Measurements from ENCODE around the gene DOC2A.
"Not testable (repeated sequence)": the region's sequence is repeated elsewhere in the genome, so short reads cannot be mapped to it uniquely, and the experiment has no call there.

DOC2A gene

GRCh38 chr16:30010844-30011713 lies at the start of gene DOC2A:
Gene DOC2A, minus strand, starts transcription at chr16:30011027. Its CDS starts 805 bp downstream, at chr16:30010222.
- DNase-seq (ENCODE audit: low read depth in 3 of 3, low spot score in 1 of 3), result peak in 1 of 3 donors; percentile 19

GRCh38 chr16:30060346-30060745 lies 49.5 kb upstream of the DOC2A start:
- no peak for DNase-seq (ENCODE audit: low read depth in 3 of 3, low spot score in 1 of 3)

DNA sequence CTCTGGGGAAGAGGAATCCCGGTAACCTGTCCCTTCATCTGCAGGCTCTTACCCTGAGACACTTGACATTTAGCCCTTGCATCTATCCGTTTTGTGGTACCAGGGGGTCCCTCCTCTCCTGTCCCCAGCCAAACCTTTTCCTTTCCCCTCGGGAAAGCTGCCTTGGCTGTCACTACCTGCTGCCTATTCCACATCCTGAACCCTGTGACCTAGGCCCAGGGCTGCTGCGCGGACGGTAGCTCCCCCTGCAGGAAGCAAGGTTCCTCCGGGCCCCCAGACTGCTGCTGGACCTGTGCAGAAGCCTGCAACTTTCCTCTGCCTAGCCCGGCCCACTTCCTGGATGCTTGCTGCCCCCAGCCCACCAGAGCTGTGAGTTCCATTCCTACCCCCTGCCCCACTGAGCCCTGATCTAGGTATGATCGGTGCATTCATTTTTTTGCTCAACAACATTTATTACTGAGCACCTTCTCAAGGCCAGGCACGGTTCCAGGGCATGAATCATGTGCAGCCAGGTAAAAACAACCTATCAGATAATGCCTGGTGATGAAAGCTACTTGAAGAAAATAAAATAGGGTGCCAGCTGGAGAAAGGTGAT lies 44.2 kb upstream of the DOC2A start:
- peak in 1 of 3 donors; percentile 24 for DNase-seq (ENCODE audit: low read depth in 3 of 3, low spot score in 1 of 3)

- DNase-seq (ENCODE audit: low read depth in 3 of 3, low spot score in 1 of 3), result no peak
Measured at GRCh38 chr16:30054451-30054850, 43.6 kb upstream of the DOC2A start.

- no peak for DNase-seq (ENCODE audit: low read depth in 3 of 3, low spot score in 1 of 3)
Measured at GRCh38 chr16:30053376-30054015, 42.7 kb upstream of the DOC2A start.

DNA sequence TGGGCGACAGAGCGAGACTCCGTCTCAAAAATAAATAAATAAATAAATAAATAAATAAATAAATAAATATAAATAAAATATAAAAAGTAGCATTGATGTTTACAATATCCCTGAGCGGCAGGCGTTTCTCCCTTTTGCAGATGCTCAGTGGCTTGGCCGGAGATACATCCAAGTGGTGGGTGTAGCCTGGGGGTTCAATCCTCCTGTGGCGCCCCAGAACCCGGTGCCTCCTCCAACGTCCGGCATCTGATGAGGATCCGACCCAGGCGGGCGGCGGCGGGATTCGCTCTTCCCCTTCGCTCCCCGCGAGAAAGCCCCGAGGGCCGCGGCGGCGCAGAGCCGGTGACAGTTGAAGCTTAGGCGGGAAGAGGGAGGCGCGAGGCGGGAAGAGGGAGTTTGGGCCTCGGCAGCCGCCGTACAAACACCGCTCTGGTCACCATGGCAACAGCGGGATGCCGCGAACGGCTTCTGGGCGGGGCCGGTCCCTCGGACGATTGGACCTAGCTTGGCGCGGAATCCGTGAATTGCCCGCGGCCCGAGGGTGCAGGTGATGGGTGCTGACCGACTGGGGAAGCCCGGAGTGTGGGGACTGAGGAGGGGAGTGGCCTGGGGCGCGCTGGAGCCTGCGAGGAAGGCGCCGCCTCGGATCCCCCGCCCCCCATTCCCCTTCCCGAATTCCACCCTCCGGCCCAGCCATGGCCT lies 42.0 kb upstream of the DOC2A start:
- peak; percentile 73 to 84 (median 78) for DNase-seq (ENCODE audit: low read depth in 3 of 3, low spot score in 1 of 3)

- no peak for DNase-seq (ENCODE audit: low read depth in 3 of 3, low spot score in 1 of 3)
Measured at GRCh38 chr16:30051518-30051917, 40.7 kb upstream of the DOC2A start.

GRCh38 chr16:30049871-30050270 lies 39.0 kb upstream of the DOC2A start:
- DNase-seq (ENCODE audit: low read depth in 3 of 3, low spot score in 1 of 3), result no peak

GRCh38 chr16:30046588-30046987 lies 35.8 kb upstream of the DOC2A start:
- DNase-seq (ENCODE audit: low read depth in 3 of 3, low spot score in 1 of 3), result no peak

GRCh38 chr16:30046178-30046577 lies 35.4 kb upstream of the DOC2A start:
- no peak for DNase-seq (ENCODE audit: low read depth in 3 of 3, low spot score in 1 of 3)

DNA sequence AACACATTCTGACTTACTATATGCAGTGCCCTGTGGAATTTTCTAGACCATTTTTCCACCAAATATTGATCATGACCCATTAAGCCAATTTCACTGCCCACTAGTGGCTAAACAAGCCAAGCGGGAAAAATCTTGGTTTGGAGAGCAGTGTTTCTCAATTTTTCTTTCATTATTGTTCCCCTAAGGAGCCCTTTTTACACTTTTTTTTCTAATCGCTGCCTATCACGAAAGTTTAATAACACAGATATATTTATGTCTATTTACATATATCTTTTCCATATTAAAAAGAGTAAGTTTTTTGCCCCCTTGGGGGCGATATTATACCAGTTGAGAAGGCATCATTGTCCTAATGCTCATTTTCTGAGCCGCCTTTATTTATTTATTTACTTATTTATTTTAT lies 31.0 kb upstream of the DOC2A start:
- DNase-seq (ENCODE audit: low read depth in 3 of 3, low spot score in 1 of 3), result no peak

GRCh38 chr16:30040690-30041089 lies 29.9 kb upstream of the DOC2A start:
- DNase-seq (ENCODE audit: low read depth in 3 of 3, low spot score in 1 of 3), result not testable (repeated sequence)

DNA sequence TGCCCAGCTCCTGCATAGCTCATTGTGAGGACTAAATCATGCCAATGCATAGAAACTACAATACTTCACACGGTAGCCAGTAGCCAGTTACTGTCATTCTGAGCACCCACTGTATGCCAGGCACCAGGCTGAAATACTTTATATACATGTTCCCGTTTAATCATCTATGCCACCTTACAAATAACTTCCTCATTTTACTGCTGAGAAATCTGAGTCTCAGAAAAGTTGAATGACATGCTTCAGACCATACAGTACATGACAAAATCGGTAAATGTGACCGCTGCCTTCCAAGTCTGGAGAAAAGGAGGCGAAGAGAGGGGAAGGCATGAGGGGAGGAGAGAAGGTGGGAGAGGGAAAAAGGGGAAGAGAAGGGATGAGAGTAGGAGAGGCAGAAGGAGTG lies 29.4 kb upstream of the DOC2A start:
- DNase-seq (ENCODE audit: low read depth in 3 of 3, low spot score in 1 of 3), result no peak

DNA sequence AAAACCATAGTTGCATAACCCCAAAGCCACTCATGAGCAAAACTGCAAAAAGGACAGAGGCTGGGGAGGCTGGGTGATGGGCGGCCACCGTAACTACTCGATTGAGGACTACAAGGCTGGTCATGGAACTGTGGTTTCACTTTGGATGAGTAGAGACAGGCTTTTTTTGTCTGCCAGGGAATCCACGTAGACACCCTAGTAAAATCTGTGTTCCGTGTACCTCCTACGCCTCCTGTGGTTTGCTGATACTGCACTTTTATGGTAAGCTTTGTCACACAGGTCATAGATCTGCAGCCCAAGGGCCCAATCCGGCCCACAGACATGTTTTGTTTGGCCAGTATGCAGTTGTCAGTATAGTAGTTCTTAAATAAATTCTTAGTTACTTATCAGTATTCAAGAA lies 22.4 kb upstream of the DOC2A start:
- DNase-seq (ENCODE audit: low read depth in 3 of 3, low spot score in 1 of 3), result no peak

- DNase-seq (ENCODE audit: low read depth in 3 of 3, low spot score in 1 of 3), result peak; percentile 23 to 37 (median 27)
Measured at GRCh38 chr16:30032083-30032819, 21.4 kb upstream of the DOC2A start.

GRCh38 chr16:30031477-30031918 lies 20.7 kb upstream of the DOC2A start:
- DNase-seq (ENCODE audit: low read depth in 3 of 3, low spot score in 1 of 3), result no peak

GRCh38 chr16:30030841-30031413 lies 20.1 kb upstream of the DOC2A start, which contains the start of gene TLCD3B:
Gene TLCD3B, minus strand, starts transcription at chr16:30031271. Its CDS starts 744 bp downstream, at chr16:30030527.
- no peak for DNase-seq (ENCODE audit: low read depth in 3 of 3, low spot score in 1 of 3)

DNA sequence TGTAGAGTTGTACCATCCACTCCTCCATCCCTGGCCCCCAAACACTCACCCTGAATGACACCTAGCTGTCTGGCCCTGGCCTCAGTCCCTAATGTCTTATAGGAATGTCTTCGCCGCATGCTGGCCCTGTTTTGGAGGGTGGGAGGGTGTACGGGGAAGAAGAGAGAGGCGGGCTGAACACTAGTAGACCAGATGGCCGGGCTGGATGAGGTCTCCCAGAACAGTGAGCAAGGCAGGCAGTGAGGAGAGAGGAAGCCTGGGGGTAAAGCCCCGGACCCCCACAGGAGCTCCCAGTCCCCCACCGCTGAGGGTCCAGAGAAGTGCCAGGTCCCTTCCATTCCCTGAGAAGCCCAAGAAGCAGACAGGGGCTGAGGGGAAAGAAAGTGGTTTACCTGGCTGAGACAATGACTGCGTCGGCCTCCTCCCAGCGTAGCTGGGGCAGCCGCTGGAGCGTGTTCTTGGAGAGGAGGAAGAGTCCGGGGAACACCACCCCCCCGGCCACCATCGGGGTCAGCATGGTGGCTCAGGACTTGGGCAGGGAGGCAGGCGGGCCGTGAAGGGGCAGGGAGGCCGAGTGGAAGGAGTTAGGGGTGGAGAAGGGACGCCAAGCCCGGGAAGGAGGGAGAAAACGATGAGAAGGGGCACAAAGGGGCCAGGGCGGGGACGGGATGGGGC lies 19.3 kb upstream of the DOC2A start:
- no peak for DNase-seq (ENCODE audit: low read depth in 3 of 3, low spot score in 1 of 3)

GRCh38 chr16:30028438-30029076 lies 17.7 kb upstream of the DOC2A start:
- no peak for DNase-seq (ENCODE audit: low read depth in 3 of 3, low spot score in 1 of 3)

Measured in stimulated activated CD4-positive, alpha-beta T cell treated with anti-CD3 and anti-CD28 coated beads, TNF-alpha, amount 100 ng/mL, for 1 hour (primary cell).